ENCODE results near the gene METTL18.

The METTL18 gene

GRCh38 chr1:169753549-169753948 is 41.2 kb downstream of the METTL18 start:
- no peak for TF ChIP-seq ZNF565 (CRISPR knock-in tag; conservative IDR thresholded peaks at IDR 0.05; ENCODE audit: low read depth)
- TF ChIP-seq TSHZ2 (CRISPR knock-in tag; IDR thresholded peaks at IDR 0.05): no peak
- TF ChIP-seq ZNF8 (CRISPR knock-in tag; IDR thresholded peaks at IDR 0.05): no peak

GRCh38 chr1:169750041-169750440 is 44.7 kb downstream of the METTL18 start:
- no peak for TF ChIP-seq RARB (CRISPR knock-in tag; IDR thresholded peaks at IDR 0.05)
- no peak for TF ChIP-seq OSR1 (CRISPR knock-in tag; IDR thresholded peaks at IDR 0.05)
- no peak for TF ChIP-seq ZNF565 (CRISPR knock-in tag; conservative IDR thresholded peaks at IDR 0.05; ENCODE audit: low read depth)
- no peak for TF ChIP-seq PPARA (CRISPR knock-in tag; IDR thresholded peaks at IDR 0.05; ENCODE audit: borderline replicate concordance)
- TF ChIP-seq ARNTL (CRISPR knock-in tag; IDR thresholded peaks at IDR 0.05; ENCODE audit: borderline replicate concordance, low read depth): no peak
- TF ChIP-seq TOX (CRISPR knock-in tag; IDR thresholded peaks at IDR 0.05; ENCODE audit: borderline replicate concordance): no peak
- no peak for TF ChIP-seq ESRRG (CRISPR knock-in tag; IDR thresholded peaks at IDR 0.05)
- no peak for TF ChIP-seq ZFP30 (CRISPR knock-in tag; IDR thresholded peaks at IDR 0.05)
- TF ChIP-seq ISL1 (CRISPR knock-in tag; IDR thresholded peaks at IDR 0.05): no peak
- TF ChIP-seq ZNF70 (CRISPR knock-in tag; IDR thresholded peaks at IDR 0.05): no peak
- no peak for ATAC-seq

More at GRCh38 chr1:169753549-169753948, 41.2 kb downstream of the METTL18 start:
- no peak for ATAC-seq

DNA sequence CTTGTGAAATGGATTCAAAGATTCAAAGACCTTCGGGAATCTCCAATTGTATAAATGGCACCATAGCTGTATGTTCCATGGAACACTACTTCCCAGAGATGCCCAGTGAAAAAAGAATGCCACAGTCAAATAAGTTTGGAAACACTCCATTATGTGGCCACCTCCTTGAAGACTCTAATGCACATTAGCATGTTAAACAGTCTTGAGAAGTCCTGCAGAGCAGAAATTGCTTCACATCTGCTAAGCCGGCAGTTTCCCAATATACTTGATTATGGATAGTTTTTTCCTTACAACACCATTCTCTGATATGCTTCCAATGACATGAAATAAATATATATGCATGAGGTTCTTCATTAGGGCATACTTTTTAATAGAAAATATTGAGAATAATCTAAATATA is 48.2 kb downstream of the METTL18 start:
- no peak for ATAC-seq
- TF ChIP-seq ZC3H10 (CRISPR knock-in tag; IDR thresholded peaks at IDR 0.05) (no peak), ZNF565 (CRISPR knock-in tag; conservative IDR thresholded peaks at IDR 0.05; ENCODE audit: low read depth) (no peak), TOX (CRISPR knock-in tag; IDR thresholded peaks at IDR 0.05; ENCODE audit: borderline replicate concordance) (no peak), RARB (CRISPR knock-in tag; IDR thresholded peaks at IDR 0.05) (no peak), PPARA (CRISPR knock-in tag; IDR thresholded peaks at IDR 0.05; ENCODE audit: borderline replicate concordance) (no peak), GLIS3 (CRISPR knock-in tag; IDR thresholded peaks at IDR 0.05) (no peak), ZNF8 (CRISPR knock-in tag; IDR thresholded peaks at IDR 0.05) (no peak), SNAI2 (CRISPR knock-in tag; IDR thresholded peaks at IDR 0.05) (no peak), ARNTL (CRISPR knock-in tag; IDR thresholded peaks at IDR 0.05; ENCODE audit: borderline replicate concordance, low read depth) (no peak), TCF4 (CRISPR knock-in tag; IDR thresholded peaks at IDR 0.05; ENCODE audit: borderline replicate concordance) (no peak), BACH2 (CRISPR knock-in tag; IDR thresholded peaks at IDR 0.05; ENCODE audit: borderline replicate concordance) (no peak), ESRRG (CRISPR knock-in tag; IDR thresholded peaks at IDR 0.05) (no peak), ZFP3 (CRISPR knock-in tag; IDR thresholded peaks at IDR 0.05) (no peak), CREB5 (CRISPR knock-in tag; IDR thresholded peaks at IDR 0.05; ENCODE audit: low read depth) (no peak), ISL1 (CRISPR knock-in tag; IDR thresholded peaks at IDR 0.05) (no peak), CSDC2 (CRISPR knock-in tag; IDR thresholded peaks at IDR 0.05) (no peak), OSR1 (CRISPR knock-in tag; IDR thresholded peaks at IDR 0.05) (no peak), CSRNP3 (CRISPR knock-in tag; IDR thresholded peaks at IDR 0.05) (no peak)
- TF ChIP-seq, protein P1, sequence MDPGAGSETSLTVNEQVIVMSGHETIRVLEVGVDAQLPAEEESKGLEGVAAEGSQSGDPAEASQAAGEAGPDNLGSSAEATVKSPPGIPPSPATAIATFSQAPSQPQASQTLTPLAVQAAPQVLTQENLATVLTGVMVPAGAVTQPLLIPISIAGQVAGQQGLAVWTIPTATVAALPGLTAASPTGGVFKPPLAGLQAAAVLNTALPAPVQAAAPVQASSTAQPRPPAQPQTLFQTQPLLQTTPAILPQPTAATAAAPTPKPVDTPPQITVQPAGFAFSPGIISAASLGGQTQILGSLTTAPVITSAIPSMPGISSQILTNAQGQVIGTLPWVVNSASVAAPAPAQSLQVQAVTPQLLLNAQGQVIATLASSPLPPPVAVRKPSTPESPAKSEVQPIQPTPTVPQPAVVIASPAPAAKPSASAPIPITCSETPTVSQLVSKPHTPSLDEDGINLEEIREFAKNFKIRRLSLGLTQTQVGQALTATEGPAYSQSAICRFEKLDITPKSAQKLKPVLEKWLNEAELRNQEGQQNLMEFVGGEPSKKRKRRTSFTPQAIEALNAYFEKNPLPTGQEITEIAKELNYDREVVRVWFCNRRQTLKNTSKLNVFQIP (CRISPR knock-in tag; IDR thresholded peaks at IDR 0.05; ENCODE audit: borderline replicate concordance, low read depth): no peak

All from SK-N-SH treated with all-trans-retinoic acid at 6 μM for 48 hours (cell line).